ENCODE data around the gene ZSCAN2.
A peak's percentile ranks its signal among the peaks of the same experiment; 100 is the strongest.
"Not testable (repeated sequence)": the region's sequence is repeated elsewhere in the genome, so short reads cannot be mapped to it uniquely, and the experiment has no call there.

Gene ZSCAN2

GRCh38 chr15:84620626-84621025 lies 19.8 kb downstream of the ZSCAN2 start:
- peak overlapping the region in 1 of 2 donors; percentile 44 for H3K4me3 ChIP-seq (ENCODE audit: low read depth in 1 of 2, low read length in 2 of 2)
- no peaks in the 10 kb centered on the region for H3K4me1 ChIP-seq (ENCODE audit: control insufficient read depth in 1 of 2, insufficient read depth in 2 of 2, low read length in 2 of 2)
- peaks cover 17% of the 10 kb centered on the region in 2 donors for H3K9me3 ChIP-seq (ENCODE audit: control insufficient read depth in 1 of 2, low read length in 2 of 2)
- peaks cover 26% of the 10 kb centered on the region in 2 donors for H3K36me3 ChIP-seq (ENCODE audit: control insufficient read depth in 1 of 2, insufficient read depth in 2 of 2, low read length in 2 of 2)
- H3K27me3 ChIP-seq (ENCODE audit: low read depth, low read length) = no peaks in the 10 kb centered on the region
- H3K27ac ChIP-seq (ENCODE audit: low read length) = no peak overlapping the region

DNA sequence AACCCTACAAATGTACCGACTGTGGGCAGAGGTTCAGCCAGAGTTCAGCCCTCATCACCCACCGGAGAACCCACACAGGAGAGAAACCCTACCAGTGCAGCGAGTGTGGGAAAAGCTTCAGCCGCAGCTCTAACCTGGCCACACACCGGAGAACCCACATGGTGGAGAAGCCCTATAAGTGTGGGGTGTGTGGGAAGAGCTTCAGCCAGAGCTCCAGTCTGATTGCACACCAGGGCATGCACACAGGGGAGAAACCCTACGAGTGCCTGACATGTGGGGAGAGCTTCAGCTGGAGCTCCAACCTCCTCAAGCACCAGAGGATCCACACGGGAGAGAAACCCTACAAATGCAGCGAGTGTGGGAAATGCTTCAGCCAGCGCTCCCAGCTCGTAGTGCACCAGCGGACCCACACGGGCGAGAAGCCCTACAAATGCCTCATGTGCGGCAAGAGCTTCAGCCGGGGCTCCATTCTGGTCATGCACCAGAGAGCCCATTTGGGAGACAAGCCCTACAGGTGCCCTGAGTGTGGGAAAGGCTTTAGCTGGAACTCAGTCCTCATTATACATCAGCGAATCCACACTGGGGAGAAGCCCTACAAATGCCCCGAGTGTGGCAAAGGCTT lies 20.7 kb downstream of the ZSCAN2 start:
- Histone ChIP-seq H3K4me3 (ENCODE audit: low read depth in 1 of 2, low read length in 2 of 2) (peak overlapping the region; percentile 12 to 44), H3K36me3 (ENCODE audit: control insufficient read depth in 1 of 2, insufficient read depth in 2 of 2, low read length in 2 of 2) (peaks cover 26 to 30% of the 10 kb centered on the region in 2 donors)

DNA sequence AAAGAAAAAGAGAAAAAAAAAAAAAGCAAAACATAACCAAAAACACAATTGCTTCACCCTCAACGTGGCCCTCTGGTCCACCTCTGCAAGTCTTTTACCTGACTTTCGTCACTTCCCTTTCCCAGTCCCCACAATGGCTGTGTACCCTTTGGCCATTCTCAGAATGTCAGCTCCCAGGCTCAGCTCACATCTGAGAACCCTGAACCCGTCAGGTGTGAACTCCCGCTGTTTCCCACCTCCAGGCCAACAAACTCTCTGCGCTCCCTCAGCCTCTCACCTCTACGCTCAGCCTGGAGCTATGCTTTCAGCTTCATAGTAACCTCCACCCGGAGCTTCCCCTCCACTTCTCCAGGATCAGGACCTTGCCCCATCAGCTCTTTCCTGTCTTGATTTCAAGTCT lies 23.6 kb downstream of the ZSCAN2 start:
- H3K36me3 ChIP-seq (ENCODE audit: control insufficient read depth in 1 of 2, insufficient read depth in 2 of 2, low read length in 2 of 2) = peaks cover 26 to 30% of the 10 kb centered on the region in 2 donors
- no peak overlapping the region for H3K27ac ChIP-seq (ENCODE audit: low read length)
- no peaks in the 10 kb centered on the region for H3K4me1 ChIP-seq (ENCODE audit: control insufficient read depth in 1 of 2, insufficient read depth in 2 of 2, low read length in 2 of 2)
- no peaks in the 10 kb centered on the region for H3K27me3 ChIP-seq (ENCODE audit: low read depth, low read length)
- H3K4me3 ChIP-seq (ENCODE audit: low read depth in 1 of 2, low read length in 2 of 2) = no peak overlapping the region
- H3K9me3 ChIP-seq (ENCODE audit: control insufficient read depth in 1 of 2, low read length in 2 of 2) = peaks cover 17% of the 10 kb centered on the region in 2 donors

More for the DNA sequence above, 20.7 kb downstream of the ZSCAN2 start:
- Histone ChIP-seq H3K27me3 (ENCODE audit: low read depth, low read length) (no peaks in the 10 kb centered on the region), H3K9me3 (ENCODE audit: control insufficient read depth in 1 of 2, low read length in 2 of 2) (peaks cover 17% of the 10 kb centered on the region in 2 donors), H3K27ac (ENCODE audit: low read length) (no peak overlapping the region), H3K4me1 (ENCODE audit: control insufficient read depth in 1 of 2, insufficient read depth in 2 of 2, low read length in 2 of 2) (no peaks in the 10 kb centered on the region)

DNA sequence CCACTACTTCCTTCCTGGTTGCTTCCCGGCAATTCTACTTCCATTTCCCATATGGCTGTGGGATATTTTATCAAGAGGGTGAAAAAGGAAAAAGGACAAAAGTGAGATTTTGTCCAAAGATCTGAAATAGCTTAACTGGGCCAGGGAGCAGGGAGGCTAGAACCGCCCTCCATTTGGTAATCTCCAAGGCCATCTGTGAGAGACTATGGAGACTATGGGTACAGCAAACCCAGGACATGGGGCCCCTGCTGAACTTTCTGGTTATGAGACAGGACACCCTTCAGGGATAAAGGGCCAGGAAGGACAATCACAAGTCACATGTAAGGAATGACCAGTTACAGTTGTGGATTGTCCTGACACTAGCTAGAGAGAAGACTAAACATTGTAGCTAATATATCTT lies 24.3 kb downstream of the ZSCAN2 start:
- no peaks in the 10 kb centered on the region for H3K4me1 ChIP-seq (ENCODE audit: control insufficient read depth in 1 of 2, insufficient read depth in 2 of 2, low read length in 2 of 2)
- H3K27me3 ChIP-seq (ENCODE audit: low read depth, low read length) = no peaks in the 10 kb centered on the region
- H3K36me3 ChIP-seq (ENCODE audit: control insufficient read depth in 1 of 2, insufficient read depth in 2 of 2, low read length in 2 of 2) = peaks cover 26 to 30% of the 10 kb centered on the region in 2 donors
- peaks cover 17% of the 10 kb centered on the region in 2 donors for H3K9me3 ChIP-seq (ENCODE audit: control insufficient read depth in 1 of 2, low read length in 2 of 2)
- H3K4me3 ChIP-seq (ENCODE audit: low read depth in 1 of 2, low read length in 2 of 2) = no peak overlapping the region
- H3K27ac ChIP-seq (ENCODE audit: low read length) = no peak overlapping the region

DNA sequence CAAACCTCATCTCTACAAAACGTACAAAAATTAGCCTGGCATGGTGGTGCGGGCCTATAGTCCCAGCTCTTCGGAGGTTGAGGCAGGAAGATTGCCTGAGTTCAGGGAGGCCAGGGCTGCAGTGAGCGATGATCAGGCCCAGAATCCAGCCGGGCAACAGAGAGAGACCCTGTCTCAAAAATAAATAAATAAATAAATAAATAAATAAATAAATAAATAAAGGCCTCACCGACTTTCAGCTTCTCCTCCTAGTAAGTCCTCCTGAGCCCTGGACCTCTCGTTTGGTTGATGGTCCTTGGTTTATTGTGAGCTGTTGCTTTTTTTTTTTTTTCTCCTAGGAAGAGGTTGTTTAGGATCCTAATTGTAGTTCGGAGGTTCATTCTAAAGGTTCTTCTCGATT lies 28.2 kb downstream of the ZSCAN2 start:
- Histone ChIP-seq H3K4me1 (ENCODE audit: control insufficient read depth in 1 of 2, insufficient read depth in 2 of 2, low read length in 2 of 2) (peaks cover 11 to 21% of the 10 kb centered on the region in 2 donors), H3K27ac (ENCODE audit: low read length) (no peak overlapping the region), H3K4me3 (ENCODE audit: low read depth in 1 of 2, low read length in 2 of 2) (no peak overlapping the region), H3K27me3 (ENCODE audit: low read depth, low read length) (no peaks in the 10 kb centered on the region), H3K9me3 (ENCODE audit: control insufficient read depth in 1 of 2, low read length in 2 of 2) (no peaks in the 10 kb centered on the region), H3K36me3 (ENCODE audit: control insufficient read depth in 1 of 2, insufficient read depth in 2 of 2, low read length in 2 of 2) (peaks cover 0 to 5% of the 10 kb centered on the region in 2 donors)

GRCh38 chr15:84631706-84632272 lies 31.0 kb downstream of the ZSCAN2 start:
- H3K4me1 ChIP-seq (ENCODE audit: control insufficient read depth in 1 of 2, insufficient read depth in 2 of 2, low read length in 2 of 2) = peaks cover 14 to 34% of the 10 kb centered on the region in 2 donors
- peak overlapping the region; percentile 83 for H3K27ac ChIP-seq (ENCODE audit: low read length)
- H3K27me3 ChIP-seq (ENCODE audit: low read depth, low read length) = no peaks in the 10 kb centered on the region
- H3K36me3 ChIP-seq (ENCODE audit: control insufficient read depth in 1 of 2, insufficient read depth in 2 of 2, low read length in 2 of 2) = no peaks in the 10 kb centered on the region
- no peaks in the 10 kb centered on the region for H3K9me3 ChIP-seq (ENCODE audit: control insufficient read depth in 1 of 2, low read length in 2 of 2)
- peak overlapping the region; percentile 68 to 80 for H3K4me3 ChIP-seq (ENCODE audit: low read depth in 1 of 2, low read length in 2 of 2)

DNA sequence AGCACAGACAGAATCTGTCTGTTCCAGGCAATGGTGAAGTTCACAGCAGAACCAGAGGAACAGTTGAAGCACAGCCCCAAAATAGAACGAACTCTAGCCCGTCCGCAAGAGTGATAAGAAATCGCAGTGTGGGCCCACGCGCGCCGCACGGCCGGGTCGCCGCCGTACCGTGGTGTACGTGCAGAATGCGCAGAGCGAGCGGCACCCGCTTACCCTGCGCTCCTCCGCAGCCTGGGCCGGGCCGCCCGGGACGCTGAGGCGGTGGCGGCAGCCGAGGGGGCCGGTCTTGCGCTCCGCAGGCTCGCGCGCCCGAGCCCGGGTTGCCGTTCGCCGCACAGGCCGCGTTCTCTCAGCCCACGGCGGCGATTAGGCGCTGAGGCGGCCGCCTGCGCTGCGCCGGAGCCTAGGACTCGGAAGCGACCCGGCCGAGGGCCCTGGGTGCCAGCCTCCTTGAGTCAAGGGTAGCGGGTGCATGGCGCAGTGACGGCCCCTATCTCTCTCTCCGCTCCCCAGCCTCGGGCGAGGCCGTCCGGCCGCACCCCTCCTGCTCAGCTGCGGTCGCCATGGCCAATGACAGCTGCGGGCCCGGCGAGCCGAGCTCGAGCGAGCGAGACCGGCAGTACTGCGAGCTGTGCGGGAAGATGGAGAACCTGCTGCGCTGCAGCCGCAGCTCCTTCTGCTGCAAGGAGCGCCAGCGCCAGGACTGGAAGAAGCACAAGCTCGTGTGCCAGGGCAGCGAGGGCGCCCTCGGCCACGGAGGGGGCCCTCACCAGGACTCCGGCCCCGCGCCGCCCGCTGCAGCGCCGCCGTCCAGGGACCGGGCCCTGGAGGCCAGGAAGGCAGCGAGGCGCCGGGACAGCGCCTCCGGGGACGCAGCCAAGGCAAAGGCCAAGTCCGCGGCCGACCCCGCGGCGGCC lies 32.8 kb downstream of the ZSCAN2 start:
- H3K4me1 ChIP-seq (ENCODE audit: control insufficient read depth in 1 of 2, insufficient read depth in 2 of 2, low read length in 2 of 2) = peaks cover 14 to 34% of the 10 kb centered on the region in 2 donors

GRCh38 chr15:84634228-84634837 lies 33.5 kb downstream of the ZSCAN2 start:
- Histone ChIP-seq H3K36me3 (ENCODE audit: control insufficient read depth in 1 of 2, insufficient read depth in 2 of 2, low read length in 2 of 2) (peaks cover 6 to 17% of the 10 kb centered on the region in 2 donors), H3K4me1 (ENCODE audit: control insufficient read depth in 1 of 2, insufficient read depth in 2 of 2, low read length in 2 of 2) (peaks cover 14 to 34% of the 10 kb centered on the region in 2 donors), H3K27me3 (ENCODE audit: low read depth, low read length) (no peaks in the 10 kb centered on the region), H3K27ac (ENCODE audit: low read length) (peak overlapping the region; percentile 54), H3K9me3 (ENCODE audit: control insufficient read depth in 1 of 2, low read length in 2 of 2) (no peaks in the 10 kb centered on the region), H3K4me3 (ENCODE audit: low read depth in 1 of 2, low read length in 2 of 2) (peak overlapping the region; percentile 58 to 68)

More for the DNA sequence above, 32.8 kb downstream of the ZSCAN2 start:
- Histone ChIP-seq H3K9me3 (ENCODE audit: control insufficient read depth in 1 of 2, low read length in 2 of 2) (no peaks in the 10 kb centered on the region), H3K4me3 (ENCODE audit: low read depth in 1 of 2, low read length in 2 of 2) (peak overlapping the region; percentile 58 to 68), H3K36me3 (ENCODE audit: control insufficient read depth in 1 of 2, insufficient read depth in 2 of 2, low read length in 2 of 2) (peaks cover 5 to 11% of the 10 kb centered on the region in 2 donors), H3K27ac (ENCODE audit: low read length) (peak overlapping the region; percentile 68), H3K27me3 (ENCODE audit: low read depth, low read length) (no peaks in the 10 kb centered on the region)

DNA sequence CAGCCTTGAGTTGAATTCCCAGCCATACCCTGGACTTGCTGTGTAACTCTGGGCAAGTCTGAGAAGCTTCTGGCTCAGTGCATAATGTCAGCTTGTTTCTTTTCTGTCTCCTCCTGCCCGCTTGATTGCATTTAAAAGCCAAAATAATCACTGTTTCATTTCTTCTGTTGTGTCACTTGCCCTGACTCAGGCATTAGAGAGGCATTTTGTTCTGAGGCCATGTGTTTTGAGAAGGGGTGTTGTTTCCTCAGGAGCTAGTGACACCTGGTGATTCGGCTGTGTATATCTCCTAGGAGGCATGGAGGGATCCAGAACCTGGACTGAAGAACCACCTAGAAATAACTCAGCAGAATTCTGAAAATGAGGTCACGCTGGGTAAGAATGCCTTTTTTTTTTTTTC lies 37.3 kb downstream of the ZSCAN2 start:
- no peaks in the 10 kb centered on the region for H3K27me3 ChIP-seq (ENCODE audit: low read depth, low read length)
- no peaks in the 10 kb centered on the region for H3K9me3 ChIP-seq (ENCODE audit: control insufficient read depth in 1 of 2, low read length in 2 of 2)
- H3K4me1 ChIP-seq (ENCODE audit: control insufficient read depth in 1 of 2, insufficient read depth in 2 of 2, low read length in 2 of 2) = peaks cover 3 to 12% of the 10 kb centered on the region in 2 donors
- peaks cover 25 to 51% of the 10 kb centered on the region in 2 donors for H3K36me3 ChIP-seq (ENCODE audit: control insufficient read depth in 1 of 2, insufficient read depth in 2 of 2, low read length in 2 of 2)
- H3K4me3 ChIP-seq (ENCODE audit: low read depth in 1 of 2, low read length in 2 of 2) = no peak overlapping the region
- H3K27ac ChIP-seq (ENCODE audit: low read length) = no peak overlapping the region

DNA sequence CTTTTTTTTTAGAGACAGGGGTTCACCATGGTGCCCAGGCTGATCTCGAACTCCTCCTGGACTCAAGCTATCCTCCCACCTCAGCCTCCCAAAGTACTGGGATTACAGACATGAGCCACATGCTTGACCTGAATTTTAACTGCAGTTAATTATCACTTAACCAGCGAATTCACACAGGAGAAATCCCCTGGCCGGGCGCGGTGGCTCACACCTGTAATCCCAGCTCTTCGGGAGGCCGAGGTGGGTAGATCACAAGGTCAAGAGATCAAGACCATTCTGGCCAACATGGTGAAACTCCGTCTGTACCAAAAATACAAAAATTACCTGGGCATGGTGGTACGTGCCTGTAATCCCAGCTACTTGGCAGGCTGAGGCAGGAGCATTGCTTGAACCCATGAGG lies 41.1 kb downstream of the ZSCAN2 start:
- H3K4me1 ChIP-seq (ENCODE audit: control insufficient read depth in 1 of 2, insufficient read depth in 2 of 2, low read length in 2 of 2); H3K27ac ChIP-seq (ENCODE audit: low read length); H3K27me3 ChIP-seq (ENCODE audit: low read depth, low read length); H3K4me3 ChIP-seq (ENCODE audit: low read depth in 1 of 2, low read length in 2 of 2); H3K9me3 ChIP-seq (ENCODE audit: control insufficient read depth in 1 of 2, low read length in 2 of 2): not testable (repeated sequence)
- peaks cover 47 to 78% of the 10 kb centered on the region in 2 donors for H3K36me3 ChIP-seq (ENCODE audit: control insufficient read depth in 1 of 2, insufficient read depth in 2 of 2, low read length in 2 of 2)

GRCh38 chr15:84642640-84643039 lies 41.8 kb downstream of the ZSCAN2 start:
- H3K27me3 ChIP-seq (ENCODE audit: low read depth, low read length); H3K27ac ChIP-seq (ENCODE audit: low read length); H3K4me1 ChIP-seq (ENCODE audit: control insufficient read depth in 1 of 2, insufficient read depth in 2 of 2, low read length in 2 of 2); H3K9me3 ChIP-seq (ENCODE audit: control insufficient read depth in 1 of 2, low read length in 2 of 2); H3K4me3 ChIP-seq (ENCODE audit: low read depth in 1 of 2, low read length in 2 of 2): not testable (repeated sequence)
- H3K36me3 ChIP-seq (ENCODE audit: control insufficient read depth in 1 of 2, insufficient read depth in 2 of 2, low read length in 2 of 2) = peaks cover 54 to 84% of the 10 kb centered on the region in 2 donors

All from muscle layer of duodenum (tissue), 2 donors.